ENCODE measurements around the gene CDK5RAP2.
"Not testable (repeated sequence)": the region's sequence is repeated elsewhere in the genome, so short reads cannot be mapped to it uniquely, and the experiment has no call there.

The CDK5RAP2 gene

GRCh38 chr9:120500733-120501132, 79.2 kb downstream of the CDK5RAP2 start:
- DNase-seq (ENCODE audit: insufficient read length, low spot score) (no peak), FAIRE-seq (no peak)
- TF ChIP-seq POLR2A (IDR thresholded peaks at IDR 0.05; ENCODE audit: low read depth, low read length) = no peak

GRCh38 chr9:120497865-120498264, 82.1 kb downstream of the CDK5RAP2 start:
- not testable (repeated sequence) for DNase-seq (ENCODE audit: insufficient read length, low spot score)
- peak; percentile 52 for FAIRE-seq

GRCh38 chr9:120496438-120496837, 83.5 kb downstream of the CDK5RAP2 start:
- FAIRE-seq; DNase-seq (ENCODE audit: insufficient read length, low spot score): not testable (repeated sequence)

- no peak for DNase-seq (ENCODE audit: insufficient read length, low spot score)
- peak; percentile 91 for FAIRE-seq
- no peak for TF ChIP-seq POLR2A (IDR thresholded peaks at IDR 0.05; ENCODE audit: low read depth, low read length)
Observed at GRCh38 chr9:120490888-120491595, 88.9 kb downstream of the CDK5RAP2 start.

GRCh38 chr9:120486835-120487234, 93.1 kb downstream of the CDK5RAP2 start:
- no peak for TF ChIP-seq POLR2A (IDR thresholded peaks at IDR 0.05; ENCODE audit: low read depth, low read length)
- FAIRE-seq = no peak
- no peak for DNase-seq (ENCODE audit: insufficient read length, low spot score)

- TF ChIP-seq POLR2A (IDR thresholded peaks at IDR 0.05; ENCODE audit: low read depth, low read length) = no peak
- FAIRE-seq (no peak), DNase-seq (ENCODE audit: insufficient read length, low spot score) (no peak)
Observed at GRCh38 chr9:120486347-120486746, 93.6 kb downstream of the CDK5RAP2 start.

GRCh38 chr9:120485788-120486187, 94.2 kb downstream of the CDK5RAP2 start:
- FAIRE-seq (no peak), DNase-seq (ENCODE audit: insufficient read length, low spot score) (no peak)
- TF ChIP-seq POLR2A (IDR thresholded peaks at IDR 0.05; ENCODE audit: low read depth, low read length) = no peak

- no peak for DNase-seq (ENCODE audit: insufficient read length, low spot score)
- no peak for FAIRE-seq
- TF ChIP-seq POLR2A (IDR thresholded peaks at IDR 0.05; ENCODE audit: low read depth, low read length) = no peak
Observed at GRCh38 chr9:120484162-120484561, 95.8 kb downstream of the CDK5RAP2 start.

- FAIRE-seq = peak; percentile 20
- no peak for TF ChIP-seq POLR2A (IDR thresholded peaks at IDR 0.05; ENCODE audit: low read depth, low read length)
- DNase-seq (ENCODE audit: insufficient read length, low spot score) = no peak
Observed at GRCh38 chr9:120482424-120483186, 97.4 kb downstream of the CDK5RAP2 start.

- TF ChIP-seq POLR2A (IDR thresholded peaks at IDR 0.05; ENCODE audit: low read depth, low read length) = no peak
- FAIRE-seq = peak; percentile 53
- DNase-seq (ENCODE audit: insufficient read length, low spot score) = no peak
Observed at GRCh38 chr9:120481846-120482245, 98.1 kb downstream of the CDK5RAP2 start.

- FAIRE-seq (no peak), DNase-seq (ENCODE audit: insufficient read length, low spot score) (no peak)
- no peak for TF ChIP-seq POLR2A (IDR thresholded peaks at IDR 0.05; ENCODE audit: low read depth, low read length)
Observed at GRCh38 chr9:120481248-120481647, 98.7 kb downstream of the CDK5RAP2 start.

- TF ChIP-seq POLR2A (IDR thresholded peaks at IDR 0.05; ENCODE audit: low read depth, low read length) = no peak
- peak; percentile 80 for FAIRE-seq
- DNase-seq (ENCODE audit: insufficient read length, low spot score) = peak; percentile 36
Observed at GRCh38 chr9:120480707-120481106, 99.3 kb downstream of the CDK5RAP2 start.

- no peak for TF ChIP-seq POLR2A (IDR thresholded peaks at IDR 0.05; ENCODE audit: low read depth, low read length)
- FAIRE-seq (peak; percentile 27), DNase-seq (ENCODE audit: insufficient read length, low spot score) (no peak)
Observed at GRCh38 chr9:120478208-120478607, 101.8 kb downstream of the CDK5RAP2 start.

- peak; percentile 96 for FAIRE-seq
- no peak for TF ChIP-seq POLR2A (IDR thresholded peaks at IDR 0.05; ENCODE audit: low read depth, low read length)
- DNase-seq (ENCODE audit: insufficient read length, low spot score) = peak; percentile 72
Observed at GRCh38 chr9:120477534-120478001, 102.4 kb downstream of the CDK5RAP2 start.

- DNase-seq (ENCODE audit: insufficient read length, low spot score) (no peak), FAIRE-seq (no peak)
Observed at GRCh38 chr9:120475341-120475740, 104.6 kb downstream of the CDK5RAP2 start.

More at GRCh38 chr9:120475341-120475740, 104.6 kb downstream of the CDK5RAP2 start:
- TF ChIP-seq POLR2A (IDR thresholded peaks at IDR 0.05; ENCODE audit: low read depth, low read length) = no peak

All from H54 (cell line).